GM20000 (cell line): Measurements from ENCODE around the gene DHX34.

ENCODE experiments used
- DNase-seq: peaks from one replicate; pipeline ENCODE4 v3.0.0; 2012; ENCODE audit warnings: low spot score
- CTCF ChIP-seq: IDR thresholded peaks from 2 replicates; pipeline ENCODE4 v1.5.1; 2012; ENCODE audit warnings: mild to moderate bottlenecking, control low read depth; ENCODE audit errors: extremely low read depth, missing control alignments

DHX34 gene

DNA sequence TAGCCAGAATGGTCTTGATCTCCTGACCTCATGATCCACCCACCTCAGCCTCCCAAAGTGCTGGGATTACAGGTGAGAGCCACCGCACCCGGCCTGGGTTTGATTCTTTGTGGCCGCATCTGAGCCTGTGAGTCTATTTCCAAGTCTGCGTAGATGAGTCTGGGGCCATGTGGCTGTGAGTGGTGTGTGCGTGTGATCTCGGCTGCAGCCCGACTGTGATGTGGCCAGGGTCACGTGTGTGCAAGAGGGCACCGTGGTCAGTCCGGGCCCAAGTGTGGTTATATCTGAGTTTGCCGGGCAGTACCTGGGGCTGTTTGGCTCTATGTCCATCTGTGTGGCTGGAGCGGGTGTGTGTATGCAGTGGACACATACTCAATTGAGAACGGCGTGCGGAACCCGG is 64.8 kb downstream of the DHX34 start:
- no peak for DNase-seq
- TF ChIP-seq CTCF = no peak

- no peak for DNase-seq
- no peak for TF ChIP-seq CTCF
These were observed 65.4 kb downstream of the DHX34 start for GRCh38 chr19:47414469-47414868.

DNA sequence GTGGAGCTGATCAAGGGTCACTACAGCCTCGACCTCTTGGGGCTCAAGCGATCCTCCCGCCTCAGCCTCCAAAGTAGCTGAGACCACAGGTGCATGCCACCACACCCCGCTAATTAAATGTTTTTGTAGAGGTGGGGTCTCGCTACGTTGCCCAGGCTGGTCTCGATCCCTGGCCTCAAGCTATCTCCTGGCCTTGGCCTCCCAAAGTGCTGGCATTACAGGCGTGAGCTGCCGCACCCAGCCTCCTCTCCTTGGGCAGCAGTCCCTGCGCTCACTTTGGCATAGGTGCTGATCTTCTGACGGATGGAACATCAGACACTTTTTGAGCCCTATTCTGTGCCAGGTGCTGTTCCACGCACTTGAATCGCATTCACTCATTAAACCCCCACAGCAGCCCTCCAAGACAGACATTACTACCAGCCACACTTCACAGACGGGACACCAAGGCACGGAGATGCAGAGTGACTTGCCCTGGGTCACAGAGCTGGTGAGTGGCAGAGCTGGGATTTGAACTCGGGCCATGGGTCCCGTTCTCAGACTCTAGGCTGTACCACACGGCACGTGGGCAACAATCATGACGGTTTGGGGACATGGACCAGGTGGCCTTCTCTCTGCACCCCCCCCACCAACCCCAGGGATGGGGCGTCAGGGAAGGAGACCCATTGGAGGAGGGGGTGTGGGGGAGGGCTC is 67.0 kb downstream of the DHX34 start:
- no peak for TF ChIP-seq CTCF
- no peak for DNase-seq

DNA sequence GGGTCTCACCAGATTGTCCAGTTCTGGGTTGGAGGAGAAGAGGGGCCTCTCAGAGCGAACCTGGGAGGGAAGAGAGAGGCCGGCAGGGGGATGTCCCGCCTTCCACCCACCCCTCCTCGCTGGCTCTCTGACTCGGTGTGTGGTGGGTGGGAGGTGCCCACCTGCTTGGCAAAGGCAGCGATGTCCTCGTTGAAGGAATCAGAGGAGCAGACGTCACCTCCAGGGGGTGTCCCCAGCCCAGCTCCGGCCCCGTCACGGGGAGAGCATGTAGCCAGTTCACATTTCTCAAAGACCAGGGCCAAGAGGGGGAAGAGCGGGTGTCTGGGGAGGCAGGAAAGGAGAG is 67.5 kb downstream of the DHX34 start:
- TF ChIP-seq CTCF = no peak
- no peak for DNase-seq

- no peak for TF ChIP-seq CTCF
- DNase-seq = no peak
These were observed 68.1 kb downstream of the DHX34 start for GRCh38 chr19:47417107-47417745.

GRCh38 chr19:47417746-47418691 is 68.9 kb downstream of the DHX34 start:
- no peak for TF ChIP-seq CTCF
- DNase-seq = no peak

- no peak for DNase-seq
- no peak for TF ChIP-seq CTCF
These were observed 69.5 kb downstream of the DHX34 start for GRCh38 chr19:47418692-47419029.
